GM18498 (cell line): Measurements from ENCODE around the gene PRR5.
"Not testable (repeated sequence)": the region's sequence is repeated elsewhere in the genome, so short reads cannot be mapped to it uniquely, and the experiment has no call there.

Experiments used
- ATAC-seq: cut with Tn5 transposase; IDR thresholded peaks from one replicate; pipeline ENCODE4 v1.9.1; 2021; ENCODE audit warnings: mild to moderate bottlenecking, moderate library complexity; ENCODE audit not compliant: unreplicated experiment

Gene PRR5

GRCh38 chr22:44701824-44702478 lies at the start of gene PRR5:
TSS of gene PRR5 (plus strand) at chr22:44702204. CDS start at chr22:44702475, 271 bp downstream.
- peak; percentile 75 for ATAC-seq

- not testable (repeated sequence) for ATAC-seq
Observed at GRCh38 chr22:44652866-44653265, 49.1 kb upstream of the PRR5 start.

- no peak for ATAC-seq
Observed at GRCh38 chr22:44658311-44658953, 43.6 kb upstream of the PRR5 start.

GRCh38 chr22:44659140-44659539 lies 42.9 kb upstream of the PRR5 start:
- ATAC-seq, result no peak

- ATAC-seq, result no peak
Observed at GRCh38 chr22:44660051-44660830, 41.8 kb upstream of the PRR5 start.

GRCh38 chr22:44661070-44661469 lies 40.9 kb upstream of the PRR5 start:
- no peak for ATAC-seq

GRCh38 chr22:44661659-44662569 lies 40.1 kb upstream of the PRR5 start:
- ATAC-seq, result no peak

- ATAC-seq, result no peak
Observed at GRCh38 chr22:44663256-44663999, 38.6 kb upstream of the PRR5 start.

- peak; percentile 47 for ATAC-seq
Observed at GRCh38 chr22:44664149-44664548, 37.9 kb upstream of the PRR5 start.

GRCh38 chr22:44665115-44665514 lies 36.9 kb upstream of the PRR5 start:
- no peak for ATAC-seq

GRCh38 chr22:44666207-44666585 lies 35.8 kb upstream of the PRR5 start:
- no peak for ATAC-seq

GRCh38 chr22:44667276-44667675 lies 34.7 kb upstream of the PRR5 start:
- ATAC-seq, result no peak

GRCh38 chr22:44667829-44668189 lies 34.2 kb upstream of the PRR5 start:
- ATAC-seq, result no peak

- ATAC-seq, result no peak
Observed at GRCh38 chr22:44668190-44668885, 33.7 kb upstream of the PRR5 start.

GRCh38 chr22:44668886-44669521 lies 33.0 kb upstream of the PRR5 start:
- no peak for ATAC-seq

GRCh38 chr22:44669561-44669976 lies 32.4 kb upstream of the PRR5 start:
- no peak for ATAC-seq

- ATAC-seq, result no peak
Observed at GRCh38 chr22:44670220-44670988, 31.6 kb upstream of the PRR5 start.

GRCh38 chr22:44671742-44672141 lies 30.3 kb upstream of the PRR5 start:
- no peak for ATAC-seq
